Measurements from ENCODE around the gene LAMTOR2.
"Not testable (repeated sequence)": the region's sequence is repeated elsewhere in the genome, so short reads cannot be mapped to it uniquely, and the experiment has no call there.

LAMTOR2 gene

GRCh38 chr1:156051011-156051725 lies 3.4 kb upstream of the LAMTOR2 start:
- in situ Hi-C loops (cut with HindIII; ENCODE audit: low sequenced_read_pairs) = no loop called here

- in situ Hi-C loops (cut with HindIII; ENCODE audit: low sequenced_read_pairs) = no loop called here
These were observed 1.5 kb upstream of the LAMTOR2 start for GRCh38 chr1:156052862-156053767.

GRCh38 chr1:156053768-156054499 lies 648 bp upstream of the LAMTOR2 start, which contains the start of gene UBQLN4:
UBQLN4 (minus strand) TSS chr1:156053798; CDS start chr1:156053701, 97 bp downstream.
- in situ Hi-C loops (cut with HindIII; ENCODE audit: low sequenced_read_pairs) = no loop called here

GRCh38 chr1:156055281-156056048 lies 883 bp downstream of the LAMTOR2 start:
- in situ Hi-C loops (cut with HindIII; ENCODE audit: low sequenced_read_pairs) = no loop called here

- in situ Hi-C loops (cut with HindIII; ENCODE audit: low sequenced_read_pairs) = no loop called here
These were observed 1.8 kb downstream of the LAMTOR2 start for GRCh38 chr1:156056326-156056849.

- in situ Hi-C loops (cut with HindIII; ENCODE audit: low sequenced_read_pairs) = no loop called here
These were observed 6.5 kb downstream of the LAMTOR2 start, which contains the start of gene RAB25 for GRCh38 chr1:156060937-156061636. RAB25 (plus strand) TSS chr1:156061160; CDS start chr1:156061401, 241 bp downstream.

- in situ Hi-C loops (cut with HindIII; ENCODE audit: low sequenced_read_pairs) = no loop called here
These were observed 7.6 kb downstream of the LAMTOR2 start for GRCh38 chr1:156062189-156062588.

GRCh38 chr1:156063997-156064285 lies 9.4 kb downstream of the LAMTOR2 start:
- in situ Hi-C loops (cut with HindIII; ENCODE audit: low sequenced_read_pairs) = no loop called here

GRCh38 chr1:156064615-156065014 lies 10.0 kb downstream of the LAMTOR2 start:
- in situ Hi-C loops (cut with HindIII; ENCODE audit: low sequenced_read_pairs) = no loop called here

- in situ Hi-C loops (cut with HindIII; ENCODE audit: low sequenced_read_pairs) = no loop called here
These were observed 10.6 kb downstream of the LAMTOR2 start for GRCh38 chr1:156065212-156065611.

- in situ Hi-C loops (cut with HindIII; ENCODE audit: low sequenced_read_pairs) = no loop called here
These were observed 11.3 kb downstream of the LAMTOR2 start for GRCh38 chr1:156065871-156066270.

- in situ Hi-C loops (cut with HindIII; ENCODE audit: low sequenced_read_pairs) = no loop called here
These were observed 12.7 kb downstream of the LAMTOR2 start for GRCh38 chr1:156067262-156067661.

GRCh38 chr1:156069490-156070455 lies 15.2 kb downstream of the LAMTOR2 start:
- in situ Hi-C loops (cut with HindIII; ENCODE audit: low sequenced_read_pairs) = no loop called here

GRCh38 chr1:156070548-156070947 lies 16.0 kb downstream of the LAMTOR2 start:
- in situ Hi-C loops (cut with HindIII; ENCODE audit: low sequenced_read_pairs) = no loop called here

GRCh38 chr1:156071332-156071816 lies 16.8 kb downstream of the LAMTOR2 start:
- in situ Hi-C loops (cut with HindIII; ENCODE audit: low sequenced_read_pairs) = not testable (repeated sequence)

GRCh38 chr1:156072251-156072650 lies 17.7 kb downstream of the LAMTOR2 start:
- in situ Hi-C loops (cut with HindIII; ENCODE audit: low sequenced_read_pairs) = no loop called here

GRCh38 chr1:156073110-156073687 lies 18.6 kb downstream of the LAMTOR2 start:
- in situ Hi-C loops (cut with HindIII; ENCODE audit: low sequenced_read_pairs) = no loop called here

GRCh38 chr1:156073740-156074139 lies 19.2 kb downstream of the LAMTOR2 start:
- in situ Hi-C loops (cut with HindIII; ENCODE audit: low sequenced_read_pairs) = no loop called here
